K562 (cell line): ENCODE data around the gene PLOD1. TPM values are rescaled to one million over a fixed set of nuclear protein-coding genes. Genes with fewer than 3 reads are reported as not detected.

ENCODE experiments used
- EP400 ChIP-seq: fragments of 450-650 bp; IDR thresholded peaks from 2 replicates; pipeline ENCODE4 v1.6.1; 2017; ENCODE audit warnings: antibody characterized with exemption, mild to moderate bottlenecking, moderate library complexity
- GTF2A2 ChIP-seq: IDR thresholded peaks from 2 replicates; pipeline ENCODE4 v1.6.1; 2016; ENCODE audit warnings: mild to moderate bottlenecking, missing genetic modification characterization, missing compliant biosample characterization
- HSF4 ChIP-seq: fragments of 250-450 bp; sonication (Bioruptor Pico); IDR thresholded peaks from 2 replicates; pipeline ENCODE4 v2.1.2; 2022; ENCODE audit warnings: mild to moderate bottlenecking, moderate library complexity, borderline replicate concordance
- KLF6 ChIP-seq: fragments of 250-450 bp; sonication (Bioruptor Pico); IDR thresholded peaks from 2 replicates; pipeline ENCODE4 v1.4.0; 2020; ENCODE audit warnings: mild to moderate bottlenecking, moderate library complexity, borderline replicate concordance
- MIER1 ChIP-seq: fragments of 450-650 bp; IDR thresholded peaks from 2 replicates; pipeline ENCODE4 v1.6.1; 2016; ENCODE audit warnings: antibody characterized with exemption, mild to moderate bottlenecking, low read depth
- SRF ChIP-seq, 2 experiments: fragments of 250-450, 450-650 bp in 1 of 2; sonication (Bioruptor Pico) in 1 of 2; sonication (generic) in 1 of 2; formaldehyde crosslinking; IDR thresholded peaks; 2 replicates each; pipeline versions ENCODE4 v1.5.0 to v1.5.1; 2020 to 2022; ENCODE audit warnings: mild to moderate bottlenecking in 1 of 2, missing genetic modification reagents in 1 of 2
- XRCC5 ChIP-seq: fragments of 200-400 bp; formaldehyde crosslinking; IDR thresholded peaks from 2 replicates; pipeline ENCODE4 v1.6.1; 2017; ENCODE audit warnings: low read depth, mild to moderate bottlenecking, low read length
- ZFP30 ChIP-seq: fragments of 250-450 bp; sonication (Bioruptor Pico); IDR thresholded peaks from 2 replicates; pipeline ENCODE4 v1.8.0; 2022; ENCODE audit warnings: moderate library complexity, mild to moderate bottlenecking, inconsistent platforms, borderline replicate concordance
- ZFPM2 ChIP-seq: fragments of 250-450 bp; sonication (Bioruptor Pico); IDR thresholded peaks from 2 replicates; pipeline ENCODE4 v1.5.1; 2022; ENCODE audit warnings: mild to moderate bottlenecking
- ZNF212 ChIP-seq: fragments of 450-650 bp; formaldehyde crosslinking; IDR thresholded peaks from 2 replicates; pipeline ENCODE4 v1.4.0; 2020; ENCODE audit warnings: mild to moderate bottlenecking
- ZNF668 ChIP-seq: fragments of 250-450 bp; sonication (Bioruptor Pico); IDR thresholded peaks from 2 replicates; pipeline ENCODE4 v1.8.0; 2022; ENCODE audit warnings: mild to moderate bottlenecking, inconsistent platforms
- ZNF695 ChIP-seq: fragments of 450-650 bp; formaldehyde crosslinking; IDR thresholded peaks from 2 replicates; pipeline ENCODE4 v1.4.0; 2020; ENCODE audit warnings: mild to moderate bottlenecking, moderate library complexity
- polyA plus RNA-seq, 8 experiments: library from polyadenylated mRNA; depleted of rRNA in 4 of 8; stranded (reverse) in 5 of 8; unstranded in 3 of 8; fragments of >200 nt; fragmentation: Nextera tagmentation in 2 of 8; fragmentation: Illumina TruSeq in 1 of 8; extraction: Ambion mirVana in 2 of 8; extraction: Trizol in 1 of 8; gene quantifications; 2 replicates each; pipeline versions ENCODE4 v1.2.1 to v1.2.3, GENCODE V29; 2011 to 2014; ENCODE audit warnings: inconsistent platforms in 1 of 8, missing spikeins in 1 of 8
- total RNA-seq, 7 experiments: library from RNA; depleted of rRNA in 6 of 7; stranded (reverse); fragments of >200 nt in 6 of 7; fragmentation: Illumina TruSeq in 2 of 7; extraction: Trizol in 2 of 7; gene quantifications; 2 replicates each; pipeline versions ENCODE4 v1.2.1 to v1.2.3, GENCODE V29; 2011 to 2021; ENCODE audit warnings: low replicate concordance in 1 of 7
- TF ChIP-seq, protein P1 (sequence below): fragments of 250-450 bp; sonication (Bioruptor Pico); IDR thresholded peaks from 2 replicates; pipeline ENCODE4 v1.8.0; 2022; ENCODE audit warnings: moderate library complexity, mild to moderate bottlenecking, inconsistent platforms
- TF ChIP-seq, protein P2 (sequence below): fragments of 450-650 bp; formaldehyde crosslinking; IDR thresholded peaks from 2 replicates; pipeline ENCODE4 v1.4.0; 2020; ENCODE audit warnings: mild to moderate bottlenecking, moderate library complexity
- TF ChIP-seq, protein P3 (sequence below): sonication (generic); formaldehyde crosslinking; IDR thresholded peaks from 2 replicates; pipeline ENCODE4 v1.8.0; 2022; ENCODE audit warnings: mild to moderate bottlenecking, missing genetic modification reagents
- TF ChIP-seq, protein P4 (sequence below): sonication (generic); formaldehyde crosslinking; IDR thresholded peaks from 2 replicates; pipeline ENCODE4 v1.8.1; 2022; ENCODE audit warnings: missing genetic modification reagents
- TF ChIP-seq, protein P5 (sequence below): fragments of 250-450 bp; sonication (Bioruptor Pico); IDR thresholded peaks from 2 replicates; pipeline ENCODE4 v1.5.1; 2021; ENCODE audit warnings: mild to moderate bottlenecking
- TF ChIP-seq, protein P6 (sequence below): sonication (generic); formaldehyde crosslinking; IDR thresholded peaks from 2 replicates; pipeline ENCODE4 v1.8.0; 2022; ENCODE audit warnings: mild to moderate bottlenecking, missing genetic modification reagents

PLOD1 gene
- total and polyA plus RNA-seq, 9 of the 15 experiments (the other 6 are each of a cell fraction or from before 2014, with no cell fraction given): 16.6 to 90.8 (median 52.7) TPM

DNA sequence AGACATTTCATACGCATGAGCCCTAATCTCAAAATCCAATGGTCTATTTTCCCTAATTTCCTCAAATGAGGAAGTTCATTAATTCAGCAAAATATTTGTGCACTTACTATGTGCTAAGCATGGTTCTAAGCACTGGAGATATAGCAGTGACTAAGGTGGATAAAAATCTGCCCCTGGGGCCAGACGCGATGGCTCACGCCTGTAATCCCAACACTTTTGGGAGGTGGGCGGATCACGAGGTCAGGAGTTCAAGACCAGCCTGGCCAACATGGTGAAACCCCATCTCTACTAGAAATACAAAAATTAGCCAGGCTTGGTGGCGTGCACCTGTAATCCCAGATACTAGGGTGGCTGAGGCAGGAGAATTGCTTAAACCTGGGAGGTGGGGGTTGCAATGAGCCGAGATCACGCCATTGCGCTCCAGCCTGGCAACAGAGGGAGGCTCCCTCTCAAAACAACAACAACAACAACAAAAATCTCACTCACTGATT is 80.5 kb downstream of the PLOD1 start (continued):
- TF ChIP-seq EP400: peak; percentile 31; the same call in 1 of the 2 replicates
- no peak for TF ChIP-seq ZFP30 (CRISPR knock-in tag)
- TF ChIP-seq ZFPM2 (CRISPR knock-in tag): no peak
- TF ChIP-seq SRF (CRISPR knock-in tag; IDR thresholded peaks at IDR 0.05): no peak
- no peak for TF ChIP-seq MIER1
- TF ChIP-seq, protein P1, sequence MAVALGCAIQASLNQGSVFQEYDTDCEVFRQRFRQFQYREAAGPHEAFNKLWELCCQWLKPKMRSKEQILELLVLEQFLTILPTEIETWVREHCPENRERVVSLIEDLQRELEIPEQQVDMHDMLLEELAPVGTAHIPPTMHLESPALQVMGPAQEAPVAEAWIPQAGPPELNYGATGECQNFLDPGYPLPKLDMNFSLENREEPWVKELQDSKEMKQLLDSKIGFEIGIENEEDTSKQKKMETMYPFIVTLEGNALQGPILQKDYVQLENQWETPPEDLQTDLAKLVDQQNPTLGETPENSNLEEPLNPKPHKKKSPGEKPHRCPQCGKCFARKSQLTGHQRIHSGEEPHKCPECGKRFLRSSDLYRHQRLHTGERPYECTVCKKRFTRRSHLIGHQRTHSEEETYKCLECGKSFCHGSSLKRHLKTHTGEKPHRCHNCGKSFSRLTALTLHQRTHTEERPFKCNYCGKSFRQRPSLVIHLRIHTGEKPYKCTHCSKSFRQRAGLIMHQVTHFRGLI (CRISPR knock-in tag): no peak
- TF ChIP-seq KLF6: no peak
- TF ChIP-seq, protein P2, sequence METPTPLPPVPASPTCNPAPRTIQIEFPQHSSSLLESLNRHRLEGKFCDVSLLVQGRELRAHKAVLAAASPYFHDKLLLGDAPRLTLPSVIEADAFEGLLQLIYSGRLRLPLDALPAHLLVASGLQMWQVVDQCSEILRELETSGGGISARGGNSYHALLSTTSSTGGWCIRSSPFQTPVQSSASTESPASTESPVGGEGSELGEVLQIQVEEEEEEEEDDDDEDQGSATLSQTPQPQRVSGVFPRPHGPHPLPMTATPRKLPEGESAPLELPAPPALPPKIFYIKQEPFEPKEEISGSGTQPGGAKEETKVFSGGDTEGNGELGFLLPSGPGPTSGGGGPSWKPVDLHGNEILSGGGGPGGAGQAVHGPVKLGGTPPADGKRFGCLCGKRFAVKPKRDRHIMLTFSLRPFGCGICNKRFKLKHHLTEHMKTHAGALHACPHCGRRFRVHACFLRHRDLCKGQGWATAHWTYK: no peak
- TF ChIP-seq ZNF212 (CRISPR knock-in tag): no peak
- no peak for TF ChIP-seq GTF2A2 (tag)
- TF ChIP-seq XRCC5: no peak
- TF ChIP-seq, protein P3, sequence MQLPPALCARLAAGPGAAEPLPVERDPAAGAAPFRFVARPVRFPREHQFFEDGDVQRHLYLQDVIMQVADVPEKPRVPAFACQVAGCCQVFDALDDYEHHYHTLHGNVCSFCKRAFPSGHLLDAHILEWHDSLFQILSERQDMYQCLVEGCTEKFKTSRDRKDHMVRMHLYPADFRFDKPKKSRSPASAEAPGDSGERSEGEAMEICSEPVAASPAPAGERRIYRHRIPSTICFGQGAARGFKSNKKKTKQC: no peak
- no peak for TF ChIP-seq ZNF668 (CRISPR knock-in tag)
- TF ChIP-seq, protein P4, sequence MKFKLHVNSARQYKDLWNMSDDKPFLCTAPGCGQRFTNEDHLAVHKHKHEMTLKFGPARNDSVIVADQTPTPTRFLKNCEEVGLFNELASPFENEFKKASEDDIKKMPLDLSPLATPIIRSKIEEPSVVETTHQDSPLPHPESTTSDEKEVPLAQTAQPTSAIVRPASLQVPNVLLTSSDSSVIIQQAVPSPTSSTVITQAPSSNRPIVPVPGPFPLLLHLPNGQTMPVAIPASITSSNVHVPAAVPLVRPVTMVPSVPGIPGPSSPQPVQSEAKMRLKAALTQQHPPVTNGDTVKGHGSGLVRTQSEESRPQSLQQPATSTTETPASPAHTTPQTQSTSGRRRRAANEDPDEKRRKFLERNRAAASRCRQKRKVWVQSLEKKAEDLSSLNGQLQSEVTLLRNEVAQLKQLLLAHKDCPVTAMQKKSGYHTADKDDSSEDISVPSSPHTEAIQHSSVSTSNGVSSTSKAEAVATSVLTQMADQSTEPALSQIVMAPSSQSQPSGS: no peak
- TF ChIP-seq, protein P5, sequence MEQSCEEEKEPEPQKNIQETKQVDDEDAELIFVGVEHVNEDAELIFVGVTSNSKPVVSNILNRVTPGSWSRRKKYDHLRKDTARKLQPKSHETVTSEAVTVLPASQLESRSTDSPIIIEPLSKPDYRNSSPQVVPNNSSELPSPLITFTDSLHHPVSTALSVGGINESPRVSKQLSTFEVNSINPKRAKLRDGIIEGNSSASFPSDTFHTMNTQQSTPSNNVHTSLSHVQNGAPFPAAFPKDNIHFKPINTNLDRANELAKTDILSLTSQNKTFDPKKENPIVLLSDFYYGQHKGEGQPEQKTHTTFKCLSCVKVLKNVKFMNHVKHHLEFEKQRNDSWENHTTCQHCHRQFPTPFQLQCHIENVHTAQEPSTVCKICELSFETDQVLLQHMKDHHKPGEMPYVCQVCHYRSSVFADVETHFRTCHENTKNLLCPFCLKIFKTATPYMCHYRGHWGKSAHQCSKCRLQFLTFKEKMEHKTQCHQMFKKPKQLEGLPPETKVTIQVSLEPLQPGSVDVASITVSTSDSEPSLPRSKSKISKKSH: no peak
- TF ChIP-seq ZNF695 (CRISPR knock-in tag): no peak
- no peak for TF ChIP-seq HSF4 (CRISPR knock-in tag)
- TF ChIP-seq, protein P6, sequence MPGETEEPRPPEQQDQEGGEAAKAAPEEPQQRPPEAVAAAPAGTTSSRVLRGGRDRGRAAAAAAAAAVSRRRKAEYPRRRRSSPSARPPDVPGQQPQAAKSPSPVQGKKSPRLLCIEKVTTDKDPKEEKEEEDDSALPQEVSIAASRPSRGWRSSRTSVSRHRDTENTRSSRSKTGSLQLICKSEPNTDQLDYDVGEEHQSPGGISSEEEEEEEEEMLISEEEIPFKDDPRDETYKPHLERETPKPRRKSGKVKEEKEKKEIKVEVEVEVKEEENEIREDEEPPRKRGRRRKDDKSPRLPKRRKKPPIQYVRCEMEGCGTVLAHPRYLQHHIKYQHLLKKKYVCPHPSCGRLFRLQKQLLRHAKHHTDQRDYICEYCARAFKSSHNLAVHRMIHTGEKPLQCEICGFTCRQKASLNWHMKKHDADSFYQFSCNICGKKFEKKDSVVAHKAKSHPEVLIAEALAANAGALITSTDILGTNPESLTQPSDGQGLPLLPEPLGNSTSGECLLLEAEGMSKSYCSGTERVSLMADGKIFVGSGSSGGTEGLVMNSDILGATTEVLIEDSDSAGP (CRISPR knock-in tag): no peak
